ENCODE data around the gene EPO. TPM values are rescaled to one million over a fixed set of nuclear protein-coding genes. Genes with fewer than 3 reads are reported as not detected.

The EPO gene
- total RNA-seq, 1 experiment from 2014 or later, result not detected

DNA sequence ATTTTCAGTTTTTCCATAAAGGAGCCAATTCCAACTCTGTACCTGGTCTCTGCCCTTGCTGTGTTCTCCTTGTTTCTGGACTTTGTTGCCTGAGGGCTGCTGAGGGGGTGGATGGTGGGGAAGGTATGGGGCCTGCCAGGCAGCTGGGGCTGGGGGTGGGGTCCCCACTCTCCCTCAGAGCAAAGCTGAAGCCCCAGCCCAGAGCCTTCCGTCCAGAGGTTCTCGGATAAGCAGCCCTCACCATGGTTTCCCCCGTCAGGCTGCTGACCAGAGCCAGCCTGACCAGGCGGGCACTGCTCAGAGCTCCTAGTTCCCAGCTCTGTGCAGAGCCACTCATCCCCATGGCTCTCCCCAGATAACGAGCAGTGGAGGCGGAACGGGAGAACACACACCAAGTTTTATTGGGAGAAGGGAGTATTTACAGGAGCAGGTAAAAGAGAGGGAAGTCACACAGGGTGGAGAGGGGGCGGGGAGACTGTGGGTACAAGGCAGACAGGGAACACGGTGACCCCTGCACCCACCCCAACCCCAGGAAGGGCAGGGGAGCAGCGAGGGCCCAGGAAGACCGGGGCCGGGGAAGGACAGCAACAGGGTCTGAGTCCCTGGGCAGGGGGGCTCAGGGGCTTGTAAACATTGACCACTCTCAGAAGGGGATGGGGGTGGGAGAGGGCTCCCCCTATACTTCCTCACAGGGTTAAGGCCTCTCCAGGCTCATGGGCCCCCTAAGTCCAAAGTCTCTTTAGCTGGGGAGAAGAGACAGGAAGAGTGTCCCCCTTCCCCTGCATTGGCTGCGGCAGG is 40.9 kb upstream of the EPO start:
- Histone ChIP-seq H3K9me3 (ENCODE audit: control insufficient read depth, insufficient read depth, low read depth, low read length) (no peaks in the 10 kb centered on the region), H3K4me1 (ENCODE audit: control insufficient read depth, insufficient read depth, low read length) (peaks cover 57% of the 10 kb centered on the region), H3K36me3 (ENCODE audit: control insufficient read depth, insufficient read depth, low read length) (peaks cover 3% of the 10 kb centered on the region), H3K27ac (ENCODE audit: low read length) (peak overlapping the region; percentile 75), H3K4me3 (ENCODE audit: low read depth in 2 of 2, low read length in 2 of 2) (no peak overlapping the region), H3K27me3 (ENCODE audit: control insufficient read depth, insufficient read depth, low read length) (no peaks in the 10 kb centered on the region)
- no TSS peak for BruUV-seq (replicated peaks)
- ChIA-PET CTCF (interaction anchor here (0.6 kb wide), 3 partner anchors 13 to 62 kb away, joined by 3 to 6 read pairs (median 5); no protein-coding TSS in a partner anchor), POLR2A (no interaction called here)
- no peak for TF ChIP-seq CTCF (IDR thresholded peaks at IDR 0.05)
- no peak for TF ChIP-seq SIN3A (IDR thresholded peaks at IDR 0.05; ENCODE audit: borderline replicate concordance, insufficient read depth, low read depth, low read length)
- TF ChIP-seq POLR2AphosphoS5 (IDR thresholded peaks at IDR 0.05; ENCODE audit: low read depth, low read length), result no peak; the same call in 1 of the 2 replicates
- TF ChIP-seq TCF7L2 (IDR thresholded peaks at IDR 0.05; ENCODE audit: low read depth, low read length), result no peak
- TF ChIP-seq, protein P1, sequence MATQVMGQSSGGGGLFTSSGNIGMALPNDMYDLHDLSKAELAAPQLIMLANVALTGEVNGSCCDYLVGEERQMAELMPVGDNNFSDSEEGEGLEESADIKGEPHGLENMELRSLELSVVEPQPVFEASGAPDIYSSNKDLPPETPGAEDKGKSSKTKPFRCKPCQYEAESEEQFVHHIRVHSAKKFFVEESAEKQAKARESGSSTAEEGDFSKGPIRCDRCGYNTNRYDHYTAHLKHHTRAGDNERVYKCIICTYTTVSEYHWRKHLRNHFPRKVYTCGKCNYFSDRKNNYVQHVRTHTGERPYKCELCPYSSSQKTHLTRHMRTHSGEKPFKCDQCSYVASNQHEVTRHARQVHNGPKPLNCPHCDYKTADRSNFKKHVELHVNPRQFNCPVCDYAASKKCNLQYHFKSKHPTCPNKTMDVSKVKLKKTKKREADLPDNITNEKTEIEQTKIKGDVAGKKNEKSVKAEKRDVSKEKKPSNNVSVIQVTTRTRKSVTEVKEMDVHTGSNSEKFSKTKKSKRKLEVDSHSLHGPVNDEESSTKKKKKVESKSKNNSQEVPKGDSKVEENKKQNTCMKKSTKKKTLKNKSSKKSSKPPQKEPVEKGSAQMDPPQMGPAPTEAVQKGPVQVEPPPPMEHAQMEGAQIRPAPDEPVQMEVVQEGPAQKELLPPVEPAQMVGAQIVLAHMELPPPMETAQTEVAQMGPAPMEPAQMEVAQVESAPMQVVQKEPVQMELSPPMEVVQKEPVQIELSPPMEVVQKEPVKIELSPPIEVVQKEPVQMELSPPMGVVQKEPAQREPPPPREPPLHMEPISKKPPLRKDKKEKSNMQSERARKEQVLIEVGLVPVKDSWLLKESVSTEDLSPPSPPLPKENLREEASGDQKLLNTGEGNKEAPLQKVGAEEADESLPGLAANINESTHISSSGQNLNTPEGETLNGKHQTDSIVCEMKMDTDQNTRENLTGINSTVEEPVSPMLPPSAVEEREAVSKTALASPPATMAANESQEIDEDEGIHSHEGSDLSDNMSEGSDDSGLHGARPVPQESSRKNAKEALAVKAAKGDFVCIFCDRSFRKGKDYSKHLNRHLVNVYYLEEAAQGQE (IDR thresholded peaks at IDR 0.05; ENCODE audit: insufficient read depth in 1 of 2, low read depth in 2 of 2, low read length in 1 of 2), result no peak
- ATAC-seq (peak; percentile 37), DNase-seq (ENCODE audit: low read depth, low spot score) (no peak)
- in situ Hi-C loops (cut with HindIII; ENCODE audit: low pct_unique_long_range_greater_than_20kb, low sequenced_read_pairs) (no loop called here), intact Hi-C loops (cut with micrococcal nuclease; ENCODE audit: unreplicated experiment) (no loop called here)

DNA sequence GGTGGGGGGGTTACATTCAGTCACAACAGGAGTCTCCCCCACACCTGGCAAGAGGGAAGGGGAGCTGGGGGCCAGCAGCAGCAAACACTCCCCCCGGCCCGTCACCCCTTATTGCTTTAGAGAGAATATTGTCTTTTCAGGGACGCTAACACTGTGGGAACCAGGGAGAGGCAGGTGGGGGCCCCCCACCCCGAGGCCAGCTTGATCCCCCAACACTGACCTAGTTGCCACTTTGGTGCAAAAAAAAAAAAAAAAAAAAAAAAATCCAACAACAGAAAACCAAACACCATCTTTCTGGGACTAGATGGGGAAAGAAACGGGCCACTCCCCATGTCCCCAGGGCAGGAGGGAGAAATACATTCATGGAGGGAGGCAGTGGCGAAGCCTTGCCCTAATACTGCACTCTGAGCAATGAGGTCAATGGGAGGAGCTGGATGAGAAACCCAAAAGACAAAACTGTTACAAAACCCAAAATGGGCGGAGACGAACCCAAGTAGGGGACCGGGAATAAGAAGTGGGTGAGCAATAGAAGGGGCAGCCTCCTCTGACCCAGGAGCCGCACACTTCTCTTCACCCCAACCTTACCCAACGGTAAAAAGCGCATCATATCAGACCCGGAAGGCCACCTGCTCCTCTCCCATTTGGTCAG is 40.2 kb upstream of the EPO start:
- CTCF ChIA-PET, result interaction anchor here (0.6 to 1.4 kb wide), 3 partner anchors 35 to 67 kb away, joined by 3 to 8 read pairs (median 6); no protein-coding TSS in a partner anchor
- H3K36me3 ChIP-seq (ENCODE audit: control insufficient read depth, insufficient read depth, low read length), result no peaks in the 10 kb centered on the region; the same call in 1 of the 2 replicates
- ATAC-seq (peak; percentile 31), DNase-seq (ENCODE audit: low read depth, low spot score) (no peak)
- POLR2A ChIA-PET, result interaction anchor here (0.5 to 0.7 kb wide), 2 partner anchors 28 to 211 kb away, joined by 3 to 6 read pairs; no protein-coding TSS in a partner anchor
- no peaks in the 10 kb centered on the region for H3K9me3 ChIP-seq (ENCODE audit: control insufficient read depth, insufficient read depth, low read depth, low read length)
- intact Hi-C loops (cut with micrococcal nuclease; ENCODE audit: unreplicated experiment), result loop anchor here (10.0 kb wide), 1 partner anchor 45 kb away; no protein-coding TSS in a partner anchor
- TF ChIP-seq CTCF (IDR thresholded peaks at IDR 0.05), result no peak
- TF ChIP-seq POLR2AphosphoS5 (IDR thresholded peaks at IDR 0.05; ENCODE audit: low read depth, low read length), result no peak; the same call in 1 of the 2 replicates
- no peak for TF ChIP-seq SIN3A (IDR thresholded peaks at IDR 0.05; ENCODE audit: borderline replicate concordance, insufficient read depth, low read depth, low read length)
- TF ChIP-seq TCF7L2 (IDR thresholded peaks at IDR 0.05; ENCODE audit: low read depth, low read length), result no peak
- TF ChIP-seq, protein P1 (IDR thresholded peaks at IDR 0.05; ENCODE audit: insufficient read depth in 1 of 2, low read depth in 2 of 2, low read length in 1 of 2), result no peak
- H3K27ac ChIP-seq (ENCODE audit: low read length), result peak overlapping the region; percentile 75
- H3K27me3 ChIP-seq (ENCODE audit: control insufficient read depth, insufficient read depth, low read length), result no peaks in the 10 kb centered on the region
- H3K4me1 ChIP-seq (ENCODE audit: control insufficient read depth, insufficient read depth, low read length), result peaks cover 57% of the 10 kb centered on the region
- in situ Hi-C loops (cut with HindIII; ENCODE audit: low pct_unique_long_range_greater_than_20kb, low sequenced_read_pairs), result no loop called here
- H3K4me3 ChIP-seq (ENCODE audit: low read depth in 2 of 2, low read length in 2 of 2), result no peak overlapping the region
- BruUV-seq (replicated peaks), result no TSS peak

Data from Panc1 (cell line).